GM23338 (cell line): Measurements from ENCODE around the gene PRG2. TPM values are rescaled to one million over a fixed set of nuclear protein-coding genes. Genes with fewer than 3 reads are reported as not detected.

Source experiments
- ATAC-seq: fragments of 200-7000 bp; cut with Tn5 transposase; 3 replicates; pipeline ENCODE4 v1.9.1; 2020
- DNase-seq: peaks from one replicate; pipeline ENCODE4 v3.0.0-alpha.2; 2015; ENCODE audit warnings: low spot score
- H2AFZ ChIP-seq: fragments of 200-600 bp; sonication (generic); 2 replicates; pipeline ENCODE4 v1.8.0; 2016; ENCODE audit warnings: antibody characterized with exemption, mild to moderate bottlenecking, moderate library complexity
- H3F3A ChIP-seq: fragments of 200-600 bp; sonication (generic); replicated peaks from 2 replicates; pipeline ENCODE4 v1.8.0; 2017; ENCODE audit warnings: antibody characterized with exemption, mixed run types, low read depth
- H3K27ac ChIP-seq: fragments of 200-600 bp; sonication (generic); 2 replicates; pipeline ENCODE4 v1.6.1; 2016; ENCODE audit warnings: low read depth
- H3K27me3 ChIP-seq: fragments of 200-600 bp; sonication (generic); 2 replicates; pipeline ENCODE4 v1.8.0; 2016; ENCODE audit warnings: mild to moderate bottlenecking, mixed run types, moderate library complexity; ENCODE audit not compliant: insufficient read depth
- H3K36me3 ChIP-seq: fragments of 200-600 bp; sonication (generic); 2 replicates; pipeline ENCODE4 v1.8.0; 2016; ENCODE audit warnings: mild to moderate bottlenecking; ENCODE audit not compliant: insufficient read depth
- H3K4me1 ChIP-seq: fragments of 200-600 bp; sonication (generic); 2 replicates; pipeline ENCODE4 v1.8.0; 2016; ENCODE audit warnings: mild to moderate bottlenecking, moderate library complexity; ENCODE audit not compliant: insufficient read depth
- H3K4me2 ChIP-seq: fragments of 200-600 bp; sonication (generic); 2 replicates; pipeline ENCODE4 v1.7.1; 2017; ENCODE audit warnings: mixed run types
- H3K4me3 ChIP-seq: fragments of 200-600 bp; sonication (generic); 2 replicates; pipeline ENCODE4 v1.6.1; 2016; ENCODE audit warnings: mixed run types
- H3K79me2 ChIP-seq: fragments of 200-600 bp; sonication (generic); replicated peaks from 2 replicates; pipeline ENCODE4 v1.8.0; 2017; ENCODE audit warnings: mild to moderate bottlenecking; ENCODE audit not compliant: insufficient read depth
- H3K9me2 ChIP-seq: fragments of 200-600 bp; sonication (generic); 2 replicates; pipeline ENCODE4 v1.8.0; 2017; ENCODE audit not compliant: insufficient read depth
- H4K20me1 ChIP-seq: fragments of 200-600 bp; sonication (generic); replicated peaks from 2 replicates; pipeline ENCODE4 v1.8.0; 2017; ENCODE audit warnings: mild to moderate bottlenecking; ENCODE audit not compliant: insufficient read depth
- H3K27ac Mint-ChIP-seq: 2 replicates; pipeline ENCODE4 v1.8.0; 2020; ENCODE audit warnings: inconsistent platforms, mild to moderate bottlenecking, moderate library complexity, mixed read lengths
- H3K27me3 Mint-ChIP-seq: 3 replicates; pipeline ENCODE4 v1.8.0; 2022; ENCODE audit warnings: low read depth, mild to moderate bottlenecking, moderate library complexity, mixed read lengths, inconsistent platforms; ENCODE audit not compliant: insufficient read depth, poor library complexity
- H3K36me3 Mint-ChIP-seq: 3 replicates; pipeline ENCODE4 v1.8.0; 2021; ENCODE audit warnings: low read depth, mild to moderate bottlenecking, inconsistent platforms, moderate library complexity, mixed read lengths
- H3K4me1 Mint-ChIP-seq: 3 replicates; pipeline ENCODE4 v1.8.0; 2020; ENCODE audit warnings: mild to moderate bottlenecking, inconsistent platforms, mixed read lengths
- H3K4me3 Mint-ChIP-seq: 3 replicates; pipeline ENCODE4 v1.8.0; 2021; ENCODE audit warnings: moderate library complexity, mild to moderate bottlenecking, inconsistent platforms, mixed read lengths
- H3K9me3 Mint-ChIP-seq: 3 replicates; pipeline ENCODE4 v1.8.0; 2020; ENCODE audit warnings: moderate library complexity, mild to moderate bottlenecking, inconsistent platforms, mixed read lengths
- CREB1 ChIP-seq: fragments of 250-450 bp; sonication (Bioruptor Pico); IDR thresholded peaks from 2 replicates; pipeline ENCODE4 v1.5.0; 2020; ENCODE audit warnings: low read depth, mild to moderate bottlenecking, moderate library complexity
- CTCF ChIP-seq, 2 experiments: fragments of 200-600 bp in 1 of 2; sonication (generic) in 1 of 2; conservative IDR thresholded peaks; 2 replicates each; pipeline versions ENCODE4 v1.5.1 to v1.6.1; 2016 to 2017; ENCODE audit warnings: antibody characterized with exemption in 2 of 2, low read depth in 2 of 2, mild to moderate bottlenecking in 2 of 2, moderate library complexity in 1 of 2
- ETS1 ChIP-seq: IDR thresholded peaks from 2 replicates; pipeline ENCODE4 v1.6.1; 2016; ENCODE audit warnings: antibody characterized with exemption
- EZH2phosphoT487 ChIP-seq: fragments of 200-600 bp; sonication (generic); IDR thresholded peaks from one replicate; pipeline ENCODE4 v1.8.1; 2018; ENCODE audit warnings: antibody characterized with exemption; ENCODE audit not compliant: unreplicated experiment
- JUNB ChIP-seq: IDR thresholded peaks from one replicate; pipeline ENCODE4 v1.6.1; 2016; ENCODE audit warnings: antibody characterized with exemption; ENCODE audit not compliant: unreplicated experiment
- NANOG ChIP-seq: IDR thresholded peaks from 2 replicates; pipeline ENCODE4 v1.6.1; 2016; ENCODE audit warnings: antibody characterized with exemption, borderline replicate concordance
- POLR2AphosphoS5 ChIP-seq: IDR thresholded peaks from 2 replicates; pipeline ENCODE4 v1.6.1; 2016; ENCODE audit warnings: antibody characterized with exemption, low read depth
- REST ChIP-seq: IDR thresholded peaks from one replicate; pipeline ENCODE4 v1.6.1; 2018; ENCODE audit warnings: antibody characterized with exemption; ENCODE audit not compliant: unreplicated experiment
- STAT1 ChIP-seq: IDR thresholded peaks from one replicate; pipeline ENCODE4 v1.6.1; 2016; ENCODE audit warnings: antibody characterized with exemption; ENCODE audit not compliant: unreplicated experiment
- ZNF114 ChIP-seq: fragments of 250-450 bp; sonication (Bioruptor Pico); IDR thresholded peaks from 2 replicates; pipeline ENCODE4 v1.5.0; 2020; ENCODE audit warnings: mild to moderate bottlenecking, moderate library complexity
- ZNF331 ChIP-seq: fragments of 250-450 bp; sonication (Bioruptor Pico); IDR thresholded peaks from 2 replicates; pipeline ENCODE4 v1.5.0; 2020; ENCODE audit warnings: low read depth, mild to moderate bottlenecking, moderate library complexity
- polyA plus RNA-seq: library from polyadenylated mRNA; unstranded; fragments of >200 nt; fragmentation: Nextera tagmentation; extraction: Ambion mirVana; gene quantifications from 2 replicates; pipeline ENCODE4 v1.2.1, GENCODE V29; 2016
- total RNA-seq: library from RNA; depleted of rRNA; stranded (reverse); fragments of >200 nt; shearing (Covaris generic); gene quantifications from 2 replicates; pipeline ENCODE4 v1.2.3, GENCODE V29; 2014

The PRG2 gene
- total and polyA plus RNA-seq, 2 experiments from 2014 or later = not detected

GRCh38 chr11:57392763-57393105 lies 2.3 kb upstream of the PRG2 start (continued):
- TF ChIP-seq REST (no peak), EZH2phosphoT487 (no peak), ETS1 (no peak), NANOG (no peak)

GRCh38 chr11:57392066-57392762 lies 1.8 kb upstream of the PRG2 start:
- Histone ChIP-seq H3K9me2 (peaks cover 5% of the 10 kb centered on the region), H2AFZ (no peak overlapping the region), H4K20me1 (no peaks in the 10 kb centered on the region), H3K27me3 (no peaks in the 10 kb centered on the region), H3K79me2 (no peaks in the 10 kb centered on the region), H3K4me1 (no peaks in the 10 kb centered on the region), H3K4me3 (no peak overlapping the region), H3K4me2 (no peak overlapping the region), H3K36me3 (no peaks in the 10 kb centered on the region), H3K27ac (no peak overlapping the region), H3F3A (no peaks in the 10 kb centered on the region)
- Mint-ChIP-seq H3K36me3 (no peaks in the 10 kb centered on the region), H3K27ac (no peak overlapping the region), H3K4me1 (no peaks in the 10 kb centered on the region), H3K4me3 (no peak overlapping the region), H3K9me3 (no peaks in the 10 kb centered on the region), H3K27me3 (no peaks in the 10 kb centered on the region)
- ATAC-seq (no peak), DNase-seq (no peak)
- TF ChIP-seq JUNB (no peak), CREB1 (no peak), STAT1 (no peak), EZH2phosphoT487 (no peak), CTCF (conservative IDR thresholded peaks at IDR 0.05; ENCODE audit: low read depth in 2 of 2) (no peak), POLR2AphosphoS5 (no peak), ZNF114 (no peak), REST (no peak), NANOG (no peak), ETS1 (no peak), ZNF331 (CRISPR knock-in tag) (no peak)
